IPS-15b (cell line): Measurements from ENCODE around the gene LIPN.
"Not testable (repeated sequence)": the region's sequence is repeated elsewhere in the genome, so short reads cannot be mapped to it uniquely, and the experiment has no call there.

Experiments
- H3K27me3 ChIP-seq: one replicate; pipeline ENCODE4 v1.6.1; 2013; ENCODE audit warnings: low read length; ENCODE audit not compliant: control insufficient read depth, insufficient read depth
- H3K36me3 ChIP-seq: one replicate; pipeline ENCODE4 v1.6.1; 2013; ENCODE audit warnings: low read length; ENCODE audit not compliant: control insufficient read depth, insufficient read depth
- H3K4me1 ChIP-seq: one replicate; pipeline ENCODE4 v1.6.1; 2013; ENCODE audit warnings: mild to moderate bottlenecking, low read length; ENCODE audit not compliant: control insufficient read depth, insufficient read depth
- H3K4me3 ChIP-seq: one replicate; pipeline ENCODE4 v1.5.1; 2013; ENCODE audit warnings: low read depth, low read length
- H3K9ac ChIP-seq: one replicate; pipeline ENCODE4 v1.6.1; 2013; ENCODE audit warnings: low read depth, mild to moderate bottlenecking, low read length
- H3K9me3 ChIP-seq: one replicate; pipeline ENCODE4 v1.6.1; 2013; ENCODE audit warnings: mild to moderate bottlenecking, low read length; ENCODE audit not compliant: control insufficient read depth, insufficient read depth

The LIPN gene, protein sequence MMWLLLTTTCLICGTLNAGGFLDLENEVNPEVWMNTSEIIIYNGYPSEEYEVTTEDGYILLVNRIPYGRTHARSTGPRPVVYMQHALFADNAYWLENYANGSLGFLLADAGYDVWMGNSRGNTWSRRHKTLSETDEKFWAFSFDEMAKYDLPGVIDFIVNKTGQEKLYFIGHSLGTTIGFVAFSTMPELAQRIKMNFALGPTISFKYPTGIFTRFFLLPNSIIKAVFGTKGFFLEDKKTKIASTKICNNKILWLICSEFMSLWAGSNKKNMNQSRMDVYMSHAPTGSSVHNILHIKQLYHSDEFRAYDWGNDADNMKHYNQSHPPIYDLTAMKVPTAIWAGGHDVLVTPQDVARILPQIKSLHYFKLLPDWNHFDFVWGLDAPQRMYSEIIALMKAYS

DNA sequence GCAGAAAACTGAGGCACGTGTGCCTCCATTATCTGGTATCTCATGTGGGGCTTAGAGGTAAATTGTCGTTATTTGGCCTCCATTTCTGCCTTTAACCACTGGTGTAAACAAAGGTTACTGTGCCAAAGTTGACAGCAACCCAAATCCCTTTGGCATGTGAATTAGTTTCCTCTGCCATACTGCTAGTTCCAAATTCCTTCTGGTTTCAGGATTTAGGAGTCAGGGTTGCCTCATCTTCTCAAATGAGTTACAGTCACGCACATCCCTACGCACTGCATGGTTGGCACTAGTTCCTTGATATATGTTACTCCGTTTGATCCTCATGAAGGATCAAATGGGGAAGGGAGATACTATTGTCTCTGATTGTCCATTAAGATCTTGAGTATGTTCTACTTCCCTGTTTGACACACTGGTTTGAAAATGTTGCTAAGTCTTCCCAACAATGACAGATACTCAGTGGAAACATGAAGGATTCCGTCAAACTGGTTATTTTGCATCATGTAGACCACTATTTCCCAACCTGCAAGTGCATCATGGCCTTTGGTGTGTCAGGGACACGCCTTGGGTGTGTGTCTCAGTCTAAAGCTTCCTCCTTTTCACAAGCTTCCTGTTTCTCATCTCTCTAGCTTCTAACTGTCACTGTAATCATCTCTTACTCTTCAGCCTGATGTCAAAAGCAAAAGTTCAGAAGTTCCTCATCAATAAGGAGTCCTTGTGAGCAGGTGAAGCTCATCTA, at the start of gene LIPN:
LIPN (plus strand) TSS at position 655 of the 736 bp plus-strand sequence. CDS start 1,386 bp downstream, outside the sequence.
- H3K4me3 ChIP-seq = no peak within 1 kb of the TSS
- H3K36me3 ChIP-seq = no peaks in the 10 kb centered on the region
- peaks cover 2% of the 10 kb centered on the region for H3K4me1 ChIP-seq
- H3K9ac ChIP-seq = no peak within 1 kb of the TSS
- H3K27me3 ChIP-seq = no peaks in the 10 kb centered on the region
- H3K9me3 ChIP-seq = no peaks in the 10 kb centered on the region

DNA sequence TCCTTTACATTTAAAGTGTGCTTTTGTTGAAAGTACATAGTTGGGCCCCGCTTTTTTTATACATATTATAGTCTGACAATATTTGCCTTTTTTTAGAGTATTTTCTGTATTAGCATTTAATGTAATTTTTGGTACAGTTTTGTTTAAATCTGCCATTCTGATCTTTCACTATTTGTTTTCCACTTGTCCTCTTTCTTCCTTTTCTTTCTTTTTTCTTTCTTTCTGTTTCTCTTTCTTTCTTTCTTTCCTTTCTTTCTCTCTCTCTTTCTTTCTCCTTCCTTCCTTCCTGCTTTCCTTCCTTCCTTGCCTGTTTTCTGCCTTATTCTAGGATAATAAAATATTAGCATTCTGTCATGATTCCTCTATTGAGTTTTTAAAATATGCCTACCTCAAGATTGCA, 44.3 kb upstream of the LIPN start:
- H3K4me1 ChIP-seq = no peaks in the 10 kb centered on the region
- H3K9me3 ChIP-seq = no peaks in the 10 kb centered on the region
- no peaks in the 10 kb centered on the region for H3K36me3 ChIP-seq
- H3K27me3 ChIP-seq = peaks cover 18% of the 10 kb centered on the region
- no peak overlapping the region for H3K4me3 ChIP-seq
- H3K9ac ChIP-seq = no peak overlapping the region

DNA sequence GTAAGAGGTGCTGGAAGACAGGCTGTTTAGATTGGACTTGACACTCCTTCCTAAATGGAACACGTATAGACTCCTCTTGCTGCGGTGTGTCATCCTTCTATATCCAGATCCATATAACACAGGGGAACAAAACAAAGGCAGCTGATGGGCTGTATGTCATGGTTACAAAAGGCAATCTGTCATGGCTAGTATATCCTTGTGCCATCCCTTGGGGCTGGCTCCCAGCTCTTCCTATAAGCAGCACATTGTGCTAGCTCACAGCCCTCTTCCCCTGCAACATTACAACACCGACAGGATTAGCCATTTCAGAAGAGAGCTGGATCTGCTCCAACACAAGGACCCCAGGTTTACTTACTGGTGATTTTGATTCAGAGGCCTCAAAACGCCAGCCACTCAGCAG, 38.4 kb upstream of the LIPN start:
- no peak overlapping the region for H3K4me3 ChIP-seq
- peaks cover 21% of the 10 kb centered on the region for H3K27me3 ChIP-seq
- H3K9ac ChIP-seq = no peak overlapping the region
- no peaks in the 10 kb centered on the region for H3K4me1 ChIP-seq
- no peaks in the 10 kb centered on the region for H3K36me3 ChIP-seq
- H3K9me3 ChIP-seq = no peaks in the 10 kb centered on the region

DNA sequence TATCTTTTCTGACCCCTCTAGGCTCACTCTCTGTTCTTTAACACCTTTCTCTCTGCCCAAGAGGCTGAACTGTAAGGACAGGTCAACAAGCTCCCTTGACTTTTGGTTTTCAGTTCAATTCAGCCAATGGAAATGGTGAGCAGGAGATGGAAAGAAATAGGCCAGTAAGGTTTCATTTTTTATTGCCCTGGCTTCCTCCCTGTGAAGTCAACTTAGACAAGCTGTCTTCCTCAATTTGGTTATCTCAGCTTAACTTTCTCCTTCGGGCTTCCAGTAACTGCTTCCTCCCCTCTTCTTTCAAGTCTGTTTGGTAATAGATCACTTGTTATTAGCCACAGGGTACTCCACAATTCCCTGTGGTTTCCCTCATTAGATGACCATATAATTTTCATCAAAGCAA, 34.0 kb upstream of the LIPN start:
- no peak overlapping the region for H3K9ac ChIP-seq

DNA sequence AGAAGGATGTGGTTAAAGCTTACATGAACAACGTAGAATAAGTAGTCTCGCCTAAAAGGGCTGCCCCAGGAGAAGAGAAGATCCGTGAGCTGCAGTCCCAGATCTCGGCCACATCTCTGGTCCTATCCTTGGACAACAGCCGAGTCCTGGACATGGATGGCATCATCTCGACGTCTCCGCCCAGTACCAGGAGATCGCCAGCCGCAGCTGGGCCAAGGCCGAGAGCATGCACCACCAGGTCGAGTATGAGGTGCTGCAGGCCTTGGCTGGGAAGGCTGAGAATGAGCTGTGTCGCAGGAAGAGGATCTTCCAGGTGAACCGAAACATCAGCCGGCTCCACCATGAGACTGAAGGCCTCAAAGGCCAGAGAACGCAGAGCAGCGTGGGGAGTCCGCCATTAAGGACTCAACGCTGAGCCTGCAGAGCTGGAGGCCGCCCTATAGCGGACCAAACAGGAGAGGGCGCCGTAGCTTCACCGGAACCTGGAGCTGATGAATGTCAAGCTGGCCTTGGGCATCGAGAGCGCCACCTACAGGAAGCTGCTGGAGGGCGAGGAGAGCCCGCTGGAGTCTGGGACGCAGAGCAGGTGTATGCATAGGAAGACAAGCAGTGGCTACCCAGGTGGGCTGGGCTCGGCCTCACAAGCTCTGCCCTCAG, 31.6 kb upstream of the LIPN start:
- H3K4me3 ChIP-seq = peak overlapping the region; percentile 34
- no peaks in the 10 kb centered on the region for H3K4me1 ChIP-seq
- no peaks in the 10 kb centered on the region for H3K36me3 ChIP-seq
- no peak overlapping the region for H3K9ac ChIP-seq
- peaks cover 34% of the 10 kb centered on the region for H3K27me3 ChIP-seq
- no peaks in the 10 kb centered on the region for H3K9me3 ChIP-seq

More for the DNA sequence above, 34.0 kb upstream of the LIPN start:
- Histone ChIP-seq H3K9me3 (no peaks in the 10 kb centered on the region), H3K27me3 (peaks cover 34% of the 10 kb centered on the region), H3K4me3 (no peak overlapping the region), H3K4me1 (no peaks in the 10 kb centered on the region), H3K36me3 (no peaks in the 10 kb centered on the region)

DNA sequence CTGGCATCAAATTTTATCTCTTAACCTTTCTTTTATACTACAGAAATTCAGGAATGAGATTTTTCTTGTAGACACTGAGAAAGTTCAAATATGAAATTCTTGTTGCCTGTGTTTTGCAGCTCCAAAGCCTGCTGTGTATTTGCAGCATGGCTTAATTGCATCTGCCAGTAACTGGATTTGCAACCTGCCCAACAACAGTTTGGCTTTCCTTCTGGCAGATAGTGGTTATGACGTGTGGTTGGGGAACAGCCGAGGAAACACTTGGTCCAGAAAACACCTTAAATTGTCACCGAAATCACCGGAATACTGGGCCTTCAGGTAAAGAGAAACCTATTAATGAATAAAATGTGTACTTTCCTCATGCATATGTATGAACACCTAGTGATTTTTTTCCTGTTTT, 29.0 kb upstream of the LIPN start:
- peaks cover 23% of the 10 kb centered on the region for H3K27me3 ChIP-seq
- no peaks in the 10 kb centered on the region for H3K9me3 ChIP-seq
- no peak overlapping the region for H3K9ac ChIP-seq
- H3K4me1 ChIP-seq = no peaks in the 10 kb centered on the region
- H3K36me3 ChIP-seq = no peaks in the 10 kb centered on the region
- no peak overlapping the region for H3K4me3 ChIP-seq

DNA sequence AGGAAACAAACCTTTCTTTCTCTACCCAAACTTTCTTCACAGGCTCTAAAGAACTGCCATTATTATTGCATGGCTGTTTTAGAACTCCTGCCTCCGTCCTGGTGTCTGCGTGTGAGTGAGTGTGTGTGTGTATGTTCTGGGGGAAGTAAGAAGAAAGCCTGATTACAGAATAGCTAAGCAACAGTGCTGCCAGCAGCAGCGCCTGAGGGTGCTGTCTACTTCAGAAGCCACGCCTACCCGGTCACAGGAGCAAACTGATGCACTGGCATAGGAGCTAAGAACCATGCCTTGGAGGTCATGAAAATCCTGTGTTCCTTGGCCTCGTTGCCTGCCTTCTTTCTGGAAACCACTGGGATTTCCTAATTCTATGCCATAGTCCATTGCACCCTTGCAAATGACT, 28.5 kb upstream of the LIPN start:
- Histone ChIP-seq H3K36me3 (no peaks in the 10 kb centered on the region), H3K4me1 (no peaks in the 10 kb centered on the region), H3K9ac (no peak overlapping the region), H3K27me3 (peaks cover 19% of the 10 kb centered on the region), H3K4me3 (no peak overlapping the region), H3K9me3 (no peaks in the 10 kb centered on the region)

DNA sequence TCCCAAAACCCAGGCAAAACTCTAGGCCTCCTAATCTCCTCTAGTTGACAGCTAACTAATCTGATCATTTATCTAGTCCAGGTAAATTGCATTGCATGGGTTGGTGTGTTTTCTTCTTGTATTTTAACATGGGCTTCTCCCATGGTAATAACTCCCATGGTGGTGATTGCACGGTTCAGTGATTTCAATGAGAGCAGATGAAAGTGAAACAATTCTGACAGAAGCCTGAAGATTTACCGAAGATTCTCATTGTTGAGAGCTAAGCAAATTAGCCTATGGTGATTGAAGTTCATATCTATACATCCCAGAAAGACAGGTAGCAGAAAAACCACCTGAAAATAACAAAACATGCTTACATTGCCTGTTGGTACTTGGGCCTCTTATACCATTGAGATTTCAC, 26.6 kb upstream of the LIPN start:
- H3K9ac ChIP-seq = no peak overlapping the region
- no peak overlapping the region for H3K4me3 ChIP-seq
- H3K4me1 ChIP-seq = no peaks in the 10 kb centered on the region
- H3K9me3 ChIP-seq = no peaks in the 10 kb centered on the region
- H3K36me3 ChIP-seq = no peaks in the 10 kb centered on the region
- peaks cover under 1% of the 10 kb centered on the region for H3K27me3 ChIP-seq

DNA sequence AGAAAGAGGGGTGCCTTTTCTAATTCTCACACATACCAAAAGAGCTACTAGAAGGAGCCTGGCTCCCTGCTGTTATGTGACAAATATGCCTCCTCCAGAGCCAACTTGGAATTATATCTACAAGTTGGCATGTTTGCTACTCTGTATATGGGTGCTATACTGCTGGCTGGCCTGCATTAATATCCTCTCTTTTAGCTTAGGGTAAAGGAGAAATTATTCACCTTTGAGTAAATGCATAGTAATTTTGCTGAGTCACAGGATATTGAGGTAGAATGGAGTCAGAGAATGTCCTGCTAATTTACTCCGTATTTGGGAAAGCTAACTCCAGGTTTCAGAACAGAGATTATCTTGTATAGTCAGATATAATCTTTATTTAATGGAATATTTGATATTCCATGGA, 24.2 kb upstream of the LIPN start:
- no peaks in the 10 kb centered on the region for H3K4me1 ChIP-seq
- H3K4me3 ChIP-seq = no peak overlapping the region
- no peaks in the 10 kb centered on the region for H3K9me3 ChIP-seq
- no peaks in the 10 kb centered on the region for H3K27me3 ChIP-seq
- no peaks in the 10 kb centered on the region for H3K36me3 ChIP-seq
- H3K9ac ChIP-seq = no peak overlapping the region

DNA sequence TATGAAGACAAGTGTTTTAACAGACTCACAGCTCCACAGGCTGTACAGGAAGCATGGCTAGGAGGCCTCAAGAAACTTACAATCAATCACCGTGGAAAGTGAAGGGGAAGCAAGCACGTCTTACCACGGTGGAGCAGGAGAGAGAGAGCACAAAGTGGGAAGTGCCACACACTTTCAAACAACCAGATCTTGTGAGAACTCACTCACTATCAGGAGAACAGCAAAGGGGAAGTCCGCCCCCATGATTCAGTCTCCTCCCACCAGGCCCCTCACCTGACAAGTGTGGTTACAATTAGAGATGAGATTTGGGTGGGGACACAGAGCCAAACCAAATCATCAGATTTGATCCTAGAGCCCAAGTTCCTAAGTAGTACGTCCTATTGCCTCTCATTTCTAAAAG, 17.9 kb upstream of the LIPN start:
- not testable (repeated sequence) for H3K4me1 ChIP-seq, H3K36me3 ChIP-seq, H3K9ac ChIP-seq, H3K9me3 ChIP-seq, H3K4me3 ChIP-seq, H3K27me3 ChIP-seq

DNA sequence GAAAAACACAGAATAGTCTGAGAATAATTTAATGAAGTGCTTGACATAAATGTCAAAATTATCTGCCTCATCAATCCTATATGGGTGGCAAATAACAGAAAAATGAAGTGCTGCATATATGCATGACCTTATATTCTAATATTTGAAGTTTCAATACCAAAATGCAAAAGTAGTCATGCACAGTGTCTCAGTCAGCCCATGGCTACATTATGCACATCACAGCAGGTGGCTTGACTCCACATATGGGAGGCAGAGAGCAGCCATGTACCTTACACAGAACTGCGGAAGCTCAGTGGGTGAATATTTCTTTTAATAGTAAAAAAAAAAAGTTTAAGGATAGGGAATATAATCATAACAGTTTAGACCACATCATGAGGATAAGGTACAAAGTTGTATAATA, 17.4 kb upstream of the LIPN start:
- Histone ChIP-seq H3K9me3 (no peaks in the 10 kb centered on the region), H3K4me1 (no peaks in the 10 kb centered on the region), H3K36me3 (no peaks in the 10 kb centered on the region), H3K9ac (no peak overlapping the region), H3K27me3 (no peaks in the 10 kb centered on the region), H3K4me3 (no peak overlapping the region)

DNA sequence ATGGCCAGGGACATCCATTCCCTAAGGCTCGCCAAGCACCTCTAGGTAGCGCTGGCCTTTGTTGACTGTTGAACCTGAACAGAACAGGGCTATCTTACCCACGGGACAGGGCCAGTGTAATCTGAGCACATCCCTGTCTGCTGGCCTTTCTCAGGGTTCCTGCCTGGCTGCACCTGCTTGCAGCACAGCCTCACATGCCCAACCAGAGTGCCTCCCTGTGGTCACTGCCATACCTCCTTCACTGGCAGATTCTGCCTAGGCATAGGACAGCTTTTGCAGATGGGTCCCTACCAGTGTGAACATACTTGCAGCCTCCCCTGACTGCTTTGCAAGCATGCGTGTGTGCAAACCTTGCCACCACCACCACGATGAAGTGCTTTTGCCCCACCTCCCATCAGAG, 15.8 kb upstream of the LIPN start:
- no peak overlapping the region for H3K4me3 ChIP-seq
- H3K4me1 ChIP-seq = no peaks in the 10 kb centered on the region
- H3K27me3 ChIP-seq = no peaks in the 10 kb centered on the region
- no peaks in the 10 kb centered on the region for H3K9me3 ChIP-seq
- H3K36me3 ChIP-seq = no peaks in the 10 kb centered on the region
- H3K9ac ChIP-seq = no peak overlapping the region
